Endothelial cell of umbilical vein (primary cell): ENCODE data around the gene TOX2.

Experiments used
- CTCF ChIP-seq, 2 donors: IDR thresholded peaks; 1 replicate in 1 of 2; 2 replicates in 1 of 2; pipeline ENCODE4 v1.5.1; 2011; ENCODE audit warnings: low read length in 2 of 2, mild to moderate bottlenecking in 2 of 2, moderate library complexity in 2 of 2, control low read depth in 1 of 2, inconsistent platforms in 1 of 2, low read depth in 1 of 2; ENCODE audit not compliant: insufficient read depth in 1 of 2; ENCODE audit errors: extremely low read depth in 1 of 2
- JUN ChIP-seq: IDR thresholded peaks from 2 replicates; pipeline ENCODE4 v1.6.1; 2011; ENCODE audit warnings: borderline replicate concordance, low read depth; ENCODE audit not compliant: insufficient read length, insufficient read depth
- POLR2A ChIP-seq: IDR thresholded peaks from 2 replicates; pipeline ENCODE4 v1.6.1; 2012; ENCODE audit warnings: low read depth, mild to moderate bottlenecking, control low read depth, low read length
- POLR2AphosphoS5 ChIP-seq: IDR thresholded peaks from 2 replicates; pipeline ENCODE4 v1.6.1; 2012; ENCODE audit warnings: low read depth, mild to moderate bottlenecking, control low read depth, low read length, moderate library complexity; ENCODE audit not compliant: insufficient read depth

DNA sequence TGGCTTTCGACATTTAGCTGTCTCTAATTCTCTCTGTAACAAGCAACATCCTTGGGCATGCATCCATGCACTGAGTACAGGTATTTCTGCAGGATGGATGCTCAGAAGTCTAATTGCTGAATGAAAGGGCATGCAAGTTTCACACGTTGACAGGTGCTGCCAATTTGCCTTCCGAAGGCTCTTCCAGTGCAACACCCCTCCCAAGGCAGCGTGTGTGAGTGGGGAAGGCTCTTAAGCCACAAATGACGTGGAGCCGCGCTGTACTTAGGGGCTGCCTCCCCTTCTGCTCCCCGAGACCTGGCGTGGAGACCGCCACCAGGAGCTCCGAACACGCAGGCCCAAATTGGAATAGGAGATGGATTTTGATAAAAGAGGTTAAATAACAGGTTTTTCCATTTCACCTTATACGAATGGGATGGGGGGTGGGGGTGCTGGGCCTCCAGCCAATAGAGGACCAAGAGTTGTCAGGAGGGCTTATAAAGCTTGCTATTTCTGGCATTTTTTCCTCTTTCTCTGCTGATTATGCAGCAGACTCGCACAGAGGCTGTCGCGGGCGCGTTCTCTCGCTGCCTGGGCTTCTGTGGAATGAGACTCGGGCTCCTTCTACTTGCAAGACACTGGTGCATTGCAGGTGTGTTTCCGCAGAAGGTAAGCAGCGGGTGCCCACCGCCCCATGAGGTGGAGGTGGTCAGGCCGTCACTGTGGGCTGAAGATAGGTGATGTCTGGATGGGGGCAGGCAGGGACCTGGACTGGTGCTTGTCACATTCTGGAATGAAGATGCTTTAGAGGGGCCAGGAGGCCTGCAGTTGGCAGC lies 30.9 kb downstream of the TOX2 start:
- TF ChIP-seq POLR2A: no peak
- no peak for TF ChIP-seq POLR2AphosphoS5
- TF ChIP-seq CTCF (IDR thresholded peaks at IDR 0.05; ENCODE audit: extremely low read depth in 1 of 2, insufficient read depth in 1 of 2, low read depth in 1 of 2, low read length in 2 of 2): no peak
- TF ChIP-seq JUN: no peak
